ENCODE data around the gene CRYBG2.

DNA sequence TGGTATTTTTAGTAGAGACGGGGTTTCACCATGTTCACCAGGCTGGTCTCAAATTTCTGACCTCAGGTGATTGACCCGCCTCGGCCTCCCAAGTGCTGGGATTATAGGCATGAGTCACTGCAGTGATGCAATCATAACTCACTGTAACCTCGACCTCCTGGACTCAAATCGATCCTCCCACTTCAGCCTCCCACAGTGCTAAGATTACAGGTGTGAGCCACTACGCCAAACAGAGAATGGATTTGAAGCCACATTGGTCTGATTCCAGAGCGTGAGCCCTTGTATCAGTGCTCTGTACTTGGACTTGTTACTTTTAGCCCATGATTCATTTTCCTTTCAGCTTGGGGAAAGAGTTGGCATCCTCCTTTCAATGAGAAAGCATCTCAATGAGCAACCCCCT lies 33.5 kb upstream of the CRYBG2 start:
- TF ChIP-seq, protein P1, sequence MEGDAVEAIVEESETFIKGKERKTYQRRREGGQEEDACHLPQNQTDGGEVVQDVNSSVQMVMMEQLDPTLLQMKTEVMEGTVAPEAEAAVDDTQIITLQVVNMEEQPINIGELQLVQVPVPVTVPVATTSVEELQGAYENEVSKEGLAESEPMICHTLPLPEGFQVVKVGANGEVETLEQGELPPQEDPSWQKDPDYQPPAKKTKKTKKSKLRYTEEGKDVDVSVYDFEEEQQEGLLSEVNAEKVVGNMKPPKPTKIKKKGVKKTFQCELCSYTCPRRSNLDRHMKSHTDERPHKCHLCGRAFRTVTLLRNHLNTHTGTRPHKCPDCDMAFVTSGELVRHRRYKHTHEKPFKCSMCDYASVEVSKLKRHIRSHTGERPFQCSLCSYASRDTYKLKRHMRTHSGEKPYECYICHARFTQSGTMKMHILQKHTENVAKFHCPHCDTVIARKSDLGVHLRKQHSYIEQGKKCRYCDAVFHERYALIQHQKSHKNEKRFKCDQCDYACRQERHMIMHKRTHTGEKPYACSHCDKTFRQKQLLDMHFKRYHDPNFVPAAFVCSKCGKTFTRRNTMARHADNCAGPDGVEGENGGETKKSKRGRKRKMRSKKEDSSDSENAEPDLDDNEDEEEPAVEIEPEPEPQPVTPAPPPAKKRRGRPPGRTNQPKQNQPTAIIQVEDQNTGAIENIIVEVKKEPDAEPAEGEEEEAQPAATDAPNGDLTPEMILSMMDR (IDR thresholded peaks at IDR 0.05) = no peak
- TF ChIP-seq POLR2AphosphoS5 (IDR thresholded peaks at IDR 0.05) (no peak), POLR2A (IDR thresholded peaks at IDR 0.05) (no peak)
